Prostate gland (tissue), 2 donors: ENCODE results near the gene FAM163B.

Experiments used
- POLR2A ChIP-seq: fragments of 450-650 bp; IDR thresholded peaks from one replicate; pipeline ENCODE4 v1.6.1; 2016; ENCODE audit warnings: antibody characterized with exemption, mild to moderate bottlenecking
- TF ChIP-seq, protein P1 (sequence below), 4 experiments: fragments of 200-600 bp in 2 of 4; fragments of 450-650 bp in 2 of 4; sonication (generic) in 2 of 4; IDR thresholded peaks; 1 replicate in 3 of 4; 2 replicates in 1 of 4; pipeline ENCODE4 v1.5.1; 2016 to 2019; ENCODE audit warnings: antibody characterized with exemption in 4 of 4, mild to moderate bottlenecking in 2 of 4, moderate library complexity in 2 of 4

DNA sequence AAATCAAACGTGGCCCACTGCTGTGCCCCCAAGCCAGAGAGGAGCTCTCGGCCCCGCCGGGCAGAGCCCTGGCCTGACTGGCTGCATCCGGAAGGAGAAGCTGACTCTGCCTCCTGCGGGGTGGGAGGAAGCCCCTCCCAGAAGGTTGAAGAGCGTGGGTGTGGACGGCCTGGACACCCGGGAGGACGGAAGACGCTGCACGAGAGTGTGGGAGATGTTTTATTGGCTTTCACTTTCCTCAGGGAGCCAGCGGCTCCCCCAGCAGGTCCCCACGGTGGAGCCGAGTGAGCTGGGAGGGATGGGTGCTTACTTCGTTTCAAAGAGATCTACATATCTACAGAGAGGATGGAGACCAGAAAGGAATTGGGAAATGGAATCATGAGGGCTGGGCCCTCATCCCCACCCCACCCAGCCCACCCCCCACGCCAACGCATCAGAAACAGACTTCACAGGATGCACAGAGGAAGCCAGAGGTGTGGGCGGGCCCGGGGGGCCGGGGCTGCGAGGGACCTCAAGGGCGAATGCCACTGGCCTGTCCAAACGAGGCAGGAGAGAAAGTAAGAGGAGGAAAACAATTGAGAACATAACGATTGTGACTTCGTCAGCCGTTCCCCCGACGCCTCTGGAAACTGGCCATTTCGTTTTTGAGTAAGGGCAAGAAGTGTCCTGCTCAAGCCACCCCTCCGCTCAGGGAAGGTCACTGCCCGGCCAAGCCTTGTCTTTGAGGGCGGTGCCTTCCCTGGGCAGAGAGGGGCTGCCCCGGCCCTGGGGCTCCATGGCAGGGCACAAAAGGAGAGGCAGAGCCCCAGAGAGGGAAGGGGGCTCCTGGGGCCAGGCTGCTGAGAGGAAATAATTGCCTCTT is 32.1 kb downstream of the FAM163B start:
- TF ChIP-seq, protein P1, sequence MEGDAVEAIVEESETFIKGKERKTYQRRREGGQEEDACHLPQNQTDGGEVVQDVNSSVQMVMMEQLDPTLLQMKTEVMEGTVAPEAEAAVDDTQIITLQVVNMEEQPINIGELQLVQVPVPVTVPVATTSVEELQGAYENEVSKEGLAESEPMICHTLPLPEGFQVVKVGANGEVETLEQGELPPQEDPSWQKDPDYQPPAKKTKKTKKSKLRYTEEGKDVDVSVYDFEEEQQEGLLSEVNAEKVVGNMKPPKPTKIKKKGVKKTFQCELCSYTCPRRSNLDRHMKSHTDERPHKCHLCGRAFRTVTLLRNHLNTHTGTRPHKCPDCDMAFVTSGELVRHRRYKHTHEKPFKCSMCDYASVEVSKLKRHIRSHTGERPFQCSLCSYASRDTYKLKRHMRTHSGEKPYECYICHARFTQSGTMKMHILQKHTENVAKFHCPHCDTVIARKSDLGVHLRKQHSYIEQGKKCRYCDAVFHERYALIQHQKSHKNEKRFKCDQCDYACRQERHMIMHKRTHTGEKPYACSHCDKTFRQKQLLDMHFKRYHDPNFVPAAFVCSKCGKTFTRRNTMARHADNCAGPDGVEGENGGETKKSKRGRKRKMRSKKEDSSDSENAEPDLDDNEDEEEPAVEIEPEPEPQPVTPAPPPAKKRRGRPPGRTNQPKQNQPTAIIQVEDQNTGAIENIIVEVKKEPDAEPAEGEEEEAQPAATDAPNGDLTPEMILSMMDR (IDR thresholded peaks at IDR 0.05), result no peak
- no peak for TF ChIP-seq POLR2A
